Embryonic facial prominence (tissue), 1 donor: ENCODE data around the gene NTN1.
"Not testable (repeated sequence)": the region's sequence is repeated elsewhere in the genome, so short reads cannot be mapped to it uniquely, and the experiment has no call there.

Experiments
- DNase-seq: peaks from one replicate; pipeline ENCODE4 v3.0.0-alpha.2; 2016; ENCODE audit errors: extremely low spot score

The NTN1 gene

GRCh38 chr17:9021158-9021991 lies at the start of gene NTN1:
TSS of gene NTN1 (plus strand) at chr17:9021510. CDS start at chr17:9022374, 864 bp downstream.
- no peak for DNase-seq

GRCh38 chr17:8975091-8975725 lies 46.1 kb upstream of the NTN1 start:
- DNase-seq = no peak

GRCh38 chr17:8976638-8977037 lies 44.7 kb upstream of the NTN1 start:
- DNase-seq = no peak

GRCh38 chr17:8979715-8980114 lies 41.6 kb upstream of the NTN1 start:
- no peak for DNase-seq

GRCh38 chr17:8981443-8981842 lies 39.9 kb upstream of the NTN1 start:
- no peak for DNase-seq

GRCh38 chr17:8984225-8984624 lies 37.1 kb upstream of the NTN1 start:
- not testable (repeated sequence) for DNase-seq

- no peak for DNase-seq
Observed at GRCh38 chr17:8985054-8985701, 36.1 kb upstream of the NTN1 start.

GRCh38 chr17:8986295-8986694 lies 35.0 kb upstream of the NTN1 start:
- no peak for DNase-seq

GRCh38 chr17:8988263-8988935 lies 32.9 kb upstream of the NTN1 start:
- DNase-seq = not testable (repeated sequence)

- DNase-seq = no peak
Observed at GRCh38 chr17:8991514-8992285, 29.6 kb upstream of the NTN1 start.

- no peak for DNase-seq
Observed at GRCh38 chr17:8994319-8994718, 27.0 kb upstream of the NTN1 start.

GRCh38 chr17:8995711-8996110 lies 25.6 kb upstream of the NTN1 start:
- no peak for DNase-seq

- no peak for DNase-seq
Observed at GRCh38 chr17:8997994-8998628, 23.2 kb upstream of the NTN1 start.

GRCh38 chr17:9001559-9001958 lies 19.8 kb upstream of the NTN1 start:
- DNase-seq = no peak

GRCh38 chr17:9002227-9002605 lies 19.1 kb upstream of the NTN1 start:
- no peak for DNase-seq

GRCh38 chr17:9002606-9003354 lies 18.5 kb upstream of the NTN1 start:
- no peak for DNase-seq

- DNase-seq = no peak
Observed at GRCh38 chr17:9003355-9004131, 17.8 kb upstream of the NTN1 start.

- DNase-seq = no peak
Observed at GRCh38 chr17:9004132-9004960, 17.0 kb upstream of the NTN1 start.

GRCh38 chr17:9004961-9005285 lies 16.4 kb upstream of the NTN1 start:
- DNase-seq = no peak
